Measurements from ENCODE around the gene GPR21. TPM values are rescaled to one million over a fixed set of nuclear protein-coding genes. Genes with fewer than 3 reads are reported as not detected.

GPR21 gene
- total and polyA plus RNA-seq, 2 of the 13 experiments (the other 11 are each of a cell fraction or from before 2014, with no cell fraction given): 0.29 to 0.32 TPM

GRCh38 chr9:123011878-123012528, 21.5 kb upstream of the GPR21 start (continued):
- peak; percentile 98 for TF ChIP-seq BCL6 (CRISPR knock-in tag; IDR thresholded peaks at IDR 0.05)
- no peak for TF ChIP-seq BORCS8-MEF2B (CRISPR knock-in tag; IDR thresholded peaks at IDR 0.05)
- TF ChIP-seq RFX1 (IDR thresholded peaks at IDR 0.05): no peak
- no peak; the same call in 1 of the 2 replicates for TF ChIP-seq JUNB (CRISPR knock-in tag; IDR thresholded peaks at IDR 0.05; ENCODE audit: borderline replicate concordance)
- TF ChIP-seq HCFC1 (IDR thresholded peaks at IDR 0.05; ENCODE audit: low read depth, low read length): no peak
- no peak for TF ChIP-seq ZNF883 (CRISPR knock-in tag; IDR thresholded peaks at IDR 0.05; ENCODE audit: not compliant biosample characterization)
- no peak for TF ChIP-seq MIER2 (CRISPR knock-in tag; IDR thresholded peaks at IDR 0.05)
- no peak for TF ChIP-seq JUN (CRISPR knock-in tag; IDR thresholded peaks at IDR 0.05)
- TF ChIP-seq RBFOX2 (IDR thresholded peaks at IDR 0.05; ENCODE audit: low read depth, low read length): no peak
- TF ChIP-seq, protein P1, sequence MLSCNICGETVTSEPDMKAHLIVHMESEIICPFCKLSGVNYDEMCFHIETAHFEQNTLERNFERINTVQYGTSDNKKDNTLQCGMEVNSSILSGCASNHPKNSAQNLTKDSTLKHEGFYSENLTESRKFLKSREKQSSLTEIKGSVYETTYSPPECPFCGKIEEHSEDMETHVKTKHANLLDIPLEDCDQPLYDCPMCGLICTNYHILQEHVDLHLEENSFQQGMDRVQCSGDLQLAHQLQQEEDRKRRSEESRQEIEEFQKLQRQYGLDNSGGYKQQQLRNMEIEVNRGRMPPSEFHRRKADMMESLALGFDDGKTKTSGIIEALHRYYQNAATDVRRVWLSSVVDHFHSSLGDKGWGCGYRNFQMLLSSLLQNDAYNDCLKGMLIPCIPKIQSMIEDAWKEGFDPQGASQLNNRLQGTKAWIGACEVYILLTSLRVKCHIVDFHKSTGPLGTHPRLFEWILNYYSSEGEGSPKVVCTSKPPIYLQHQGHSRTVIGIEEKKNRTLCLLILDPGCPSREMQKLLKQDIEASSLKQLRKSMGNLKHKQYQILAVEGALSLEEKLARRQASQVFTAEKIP (CRISPR knock-in tag; IDR thresholded peaks at IDR 0.05; ENCODE audit: borderline replicate concordance): no peak
- no peak for TF ChIP-seq ZNF570 (CRISPR knock-in tag; IDR thresholded peaks at IDR 0.05; ENCODE audit: borderline replicate concordance)
- no peak for TF ChIP-seq ZNF616 (CRISPR knock-in tag; IDR thresholded peaks at IDR 0.05; ENCODE audit: low read depth)
- TF ChIP-seq NFE2L1 (CRISPR knock-in tag; IDR thresholded peaks at IDR 0.05; ENCODE audit: borderline replicate concordance): no peak
- TF ChIP-seq BRCA1 (CRISPR knock-in tag; IDR thresholded peaks at IDR 0.05): no peak
- TF ChIP-seq NCOA5 (CRISPR knock-in tag; IDR thresholded peaks at IDR 0.05): no peak
- no peak for TF ChIP-seq SYNCRIP (IDR thresholded peaks at IDR 0.05; ENCODE audit: insufficient read depth, low read depth, low read length)
- no peak for TF ChIP-seq RFX5 (IDR thresholded peaks at IDR 0.05; ENCODE audit: low read depth, low read length)
- TF ChIP-seq ZNF646 (CRISPR knock-in tag; IDR thresholded peaks at IDR 0.05): peak; percentile 14; the same call in 1 of the 2 replicates
- TF ChIP-seq HNRNPL (IDR thresholded peaks at IDR 0.05; ENCODE audit: low read depth, low read length): no peak
- TF ChIP-seq ZNF879 (CRISPR knock-in tag; IDR thresholded peaks at IDR 0.05): no peak
- TF ChIP-seq ELF4 (CRISPR knock-in tag; IDR thresholded peaks at IDR 0.05; ENCODE audit: borderline replicate concordance): no peak
- no peak for TF ChIP-seq ZNF446 (CRISPR knock-in tag; IDR thresholded peaks at IDR 0.05)
- TF ChIP-seq, protein P2, sequence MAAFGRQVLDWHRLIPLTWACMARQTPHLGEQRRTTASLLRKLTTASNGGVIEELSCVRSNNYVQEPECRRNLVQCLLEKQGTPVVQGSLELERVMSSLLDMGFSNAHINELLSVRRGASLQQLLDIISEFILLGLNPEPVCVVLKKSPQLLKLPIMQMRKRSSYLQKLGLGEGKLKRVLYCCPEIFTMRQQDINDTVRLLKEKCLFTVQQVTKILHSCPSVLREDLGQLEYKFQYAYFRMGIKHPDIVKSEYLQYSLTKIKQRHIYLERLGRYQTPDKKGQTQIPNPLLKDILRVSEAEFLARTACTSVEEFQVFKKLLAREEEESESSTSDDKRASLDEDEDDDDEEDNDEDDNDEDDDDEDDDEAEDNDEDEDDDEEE (CRISPR knock-in tag; IDR thresholded peaks at IDR 0.05): no peak
